ENCODE measurements around the gene SMG7.

The SMG7 gene

DNA sequence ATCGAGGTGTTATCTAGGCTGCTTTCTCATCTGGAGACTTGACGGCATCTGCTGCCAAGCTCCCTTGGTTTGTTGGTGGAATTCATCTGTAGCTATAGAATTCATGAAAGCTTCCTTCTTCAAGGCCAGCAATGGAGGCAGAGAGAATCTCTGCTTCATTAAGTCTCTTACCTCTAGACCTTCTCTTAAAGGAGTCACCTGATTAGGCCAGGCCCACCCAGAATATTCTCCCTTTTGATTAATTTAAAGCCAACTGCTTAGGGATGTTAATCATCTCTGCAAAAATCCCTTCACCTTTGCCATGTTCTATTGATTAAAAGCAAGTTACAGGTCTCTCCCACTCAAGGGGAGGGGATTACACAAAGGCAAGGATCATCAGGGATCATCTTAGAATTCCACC, 123.2 kb downstream of the SMG7 start:
- H3K4me3 ChIP-seq (ENCODE audit: low read depth in 1 of 2, low read length in 2 of 2), result no peak overlapping the region
- H3K9me3 ChIP-seq (ENCODE audit: control insufficient read depth in 1 of 2, low read length in 2 of 2), result no peaks in the 10 kb centered on the region
- no peak overlapping the region for H3K27ac ChIP-seq (ENCODE audit: low read depth, low read length)
- no peaks in the 10 kb centered on the region for H3K36me3 ChIP-seq (ENCODE audit: control insufficient read depth in 1 of 2, insufficient read depth in 2 of 2, low read length in 2 of 2)
- H3K27me3 ChIP-seq (ENCODE audit: control insufficient read depth in 1 of 2, insufficient read depth in 2 of 2, low read length in 2 of 2), result no peaks in the 10 kb centered on the region
- no peak overlapping the region for H3K9ac ChIP-seq (ENCODE audit: low read depth in 1 of 2, low read length in 2 of 2)
- peaks cover 4 to 11% of the 10 kb centered on the region in 2 donors for H3K4me1 ChIP-seq (ENCODE audit: control insufficient read depth in 1 of 2, insufficient read depth in 2 of 2, low read length in 2 of 2)

DNA sequence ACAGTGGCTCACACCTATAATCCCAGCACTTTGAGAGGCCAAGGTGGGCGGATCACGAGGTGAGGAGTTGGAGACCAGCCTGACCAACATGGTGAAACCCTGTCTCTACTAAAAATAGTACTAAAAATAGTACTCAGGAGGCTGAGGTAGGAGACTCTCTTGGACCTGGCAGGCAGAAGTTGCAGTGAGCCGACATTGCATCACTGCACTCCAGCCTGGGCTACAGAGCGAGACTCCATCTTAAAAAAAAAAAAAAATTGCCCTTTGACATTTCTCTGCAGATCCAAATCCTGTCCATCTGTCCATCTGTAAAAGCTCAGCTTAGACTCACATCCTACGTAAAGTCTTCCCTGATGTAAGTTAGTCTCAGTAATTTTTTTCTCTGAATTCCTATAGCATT, 124.2 kb downstream of the SMG7 start:
- Histone ChIP-seq H3K27ac (ENCODE audit: low read depth, low read length) (no peak overlapping the region), H3K9ac (ENCODE audit: low read depth in 1 of 2, low read length in 2 of 2) (no peak overlapping the region), H3K27me3 (ENCODE audit: control insufficient read depth in 1 of 2, insufficient read depth in 2 of 2, low read length in 2 of 2) (no peaks in the 10 kb centered on the region), H3K36me3 (ENCODE audit: control insufficient read depth in 1 of 2, insufficient read depth in 2 of 2, low read length in 2 of 2) (no peaks in the 10 kb centered on the region), H3K4me1 (ENCODE audit: control insufficient read depth in 1 of 2, insufficient read depth in 2 of 2, low read length in 2 of 2) (peaks cover 4 to 9% of the 10 kb centered on the region in 2 donors), H3K4me3 (ENCODE audit: low read depth in 1 of 2, low read length in 2 of 2) (no peak overlapping the region), H3K9me3 (ENCODE audit: control insufficient read depth in 1 of 2, low read length in 2 of 2) (no peaks in the 10 kb centered on the region)

DNA sequence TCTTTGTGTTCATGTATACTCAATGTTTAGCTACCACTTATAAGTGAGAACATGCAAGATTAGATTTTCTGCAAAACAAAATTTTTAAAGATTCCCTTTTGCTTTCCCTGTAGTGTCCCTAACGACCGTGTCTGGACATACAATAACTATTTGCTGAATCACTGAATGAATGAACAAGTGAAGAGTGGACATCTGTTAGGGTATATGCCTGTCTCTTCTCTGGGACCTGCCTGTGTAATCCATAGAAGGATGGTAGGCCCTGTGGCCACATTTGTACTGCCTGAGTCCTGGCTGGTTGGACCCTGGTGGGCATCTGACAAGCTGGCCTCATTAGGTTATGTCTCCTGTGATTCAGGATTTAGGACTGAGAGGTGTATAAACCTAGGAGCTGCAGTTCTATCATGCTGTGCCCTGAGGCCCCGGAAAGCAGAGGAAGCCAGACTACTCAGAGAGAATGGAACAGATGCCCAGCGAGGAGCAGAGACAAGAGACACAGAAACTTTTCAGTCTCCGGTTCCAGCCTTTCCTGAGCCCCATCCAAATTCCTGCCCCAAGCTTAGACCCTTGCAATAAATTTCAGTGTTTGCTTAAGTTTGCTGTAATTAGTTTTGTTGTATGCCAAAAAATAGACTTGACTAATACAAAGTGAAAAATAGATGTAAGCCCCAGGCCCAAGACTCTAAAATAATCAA, 125.5 kb downstream of the SMG7 start:
- Histone ChIP-seq H3K4me3 (ENCODE audit: low read depth in 1 of 2, low read length in 2 of 2) (no peak overlapping the region), H3K4me1 (ENCODE audit: control insufficient read depth in 1 of 2, insufficient read depth in 2 of 2, low read length in 2 of 2) (peaks cover 4 to 9% of the 10 kb centered on the region in 2 donors), H3K9ac (ENCODE audit: low read depth in 1 of 2, low read length in 2 of 2) (no peak overlapping the region), H3K27me3 (ENCODE audit: control insufficient read depth in 1 of 2, insufficient read depth in 2 of 2, low read length in 2 of 2) (no peaks in the 10 kb centered on the region), H3K27ac (ENCODE audit: low read depth, low read length) (no peak overlapping the region), H3K9me3 (ENCODE audit: control insufficient read depth in 1 of 2, low read length in 2 of 2) (no peaks in the 10 kb centered on the region), H3K36me3 (ENCODE audit: control insufficient read depth in 1 of 2, insufficient read depth in 2 of 2, low read length in 2 of 2) (no peaks in the 10 kb centered on the region)

DNA sequence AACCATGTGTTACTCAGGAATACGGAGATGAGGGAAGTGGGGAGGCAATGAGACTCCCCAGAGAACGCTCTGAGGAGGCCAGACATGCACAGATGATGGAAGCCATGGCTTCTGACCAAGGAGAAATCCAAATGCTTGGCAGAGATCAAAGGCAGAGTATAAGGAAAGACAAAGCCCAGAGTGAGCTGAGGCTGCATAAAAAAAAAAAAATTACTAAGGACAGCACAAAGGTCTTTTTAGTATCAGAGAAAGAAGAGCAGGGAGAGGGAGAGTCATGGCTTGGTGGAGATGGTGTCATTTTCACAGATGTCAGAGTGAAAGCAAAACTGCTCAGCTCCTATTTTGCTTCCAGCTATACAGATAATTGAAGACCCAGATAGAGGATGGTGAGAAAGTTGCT, 126.1 kb downstream of the SMG7 start:
- Histone ChIP-seq H3K27ac (ENCODE audit: low read depth, low read length) (no peak overlapping the region), H3K4me3 (ENCODE audit: low read depth in 1 of 2, low read length in 2 of 2) (no peak overlapping the region)

DNA sequence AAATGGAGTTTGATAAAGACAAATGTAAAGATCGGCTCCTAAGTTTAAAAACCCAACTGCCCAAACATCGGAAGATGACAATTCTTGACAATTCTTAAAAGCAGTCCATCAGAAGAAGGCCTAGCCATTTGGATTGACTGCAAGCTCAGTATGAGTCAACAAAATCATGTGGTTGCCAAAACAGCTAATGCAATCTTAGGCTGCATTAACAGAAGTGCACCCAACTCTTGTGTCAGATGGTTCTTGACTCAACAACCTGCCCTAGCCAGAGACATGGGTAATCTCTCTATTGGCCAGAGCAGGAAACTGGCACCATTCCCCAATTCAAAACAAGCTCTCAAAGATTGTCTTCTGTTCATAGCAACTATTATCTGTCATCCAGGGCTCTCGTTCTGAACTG, 127.8 kb downstream of the SMG7 start:
- Histone ChIP-seq H3K9ac (ENCODE audit: low read depth in 1 of 2, low read length in 2 of 2) (no peak overlapping the region), H3K27me3 (ENCODE audit: control insufficient read depth in 1 of 2, insufficient read depth in 2 of 2, low read length in 2 of 2) (no peaks in the 10 kb centered on the region), H3K4me1 (ENCODE audit: control insufficient read depth in 1 of 2, insufficient read depth in 2 of 2, low read length in 2 of 2) (peaks cover 3 to 10% of the 10 kb centered on the region in 2 donors), H3K4me3 (ENCODE audit: low read depth in 1 of 2, low read length in 2 of 2) (no peak overlapping the region), H3K27ac (ENCODE audit: low read depth, low read length) (no peak overlapping the region), H3K9me3 (ENCODE audit: control insufficient read depth in 1 of 2, low read length in 2 of 2) (no peaks in the 10 kb centered on the region), H3K36me3 (ENCODE audit: control insufficient read depth in 1 of 2, insufficient read depth in 2 of 2, low read length in 2 of 2) (no peaks in the 10 kb centered on the region)

More for the DNA sequence above, 126.1 kb downstream of the SMG7 start:
- no peaks in the 10 kb centered on the region for H3K9me3 ChIP-seq (ENCODE audit: control insufficient read depth in 1 of 2, low read length in 2 of 2)
- H3K27me3 ChIP-seq (ENCODE audit: control insufficient read depth in 1 of 2, insufficient read depth in 2 of 2, low read length in 2 of 2), result no peaks in the 10 kb centered on the region
- no peak overlapping the region for H3K9ac ChIP-seq (ENCODE audit: low read depth in 1 of 2, low read length in 2 of 2)
- no peaks in the 10 kb centered on the region for H3K36me3 ChIP-seq (ENCODE audit: control insufficient read depth in 1 of 2, insufficient read depth in 2 of 2, low read length in 2 of 2)
- peaks cover 3 to 10% of the 10 kb centered on the region in 2 donors for H3K4me1 ChIP-seq (ENCODE audit: control insufficient read depth in 1 of 2, insufficient read depth in 2 of 2, low read length in 2 of 2)

DNA sequence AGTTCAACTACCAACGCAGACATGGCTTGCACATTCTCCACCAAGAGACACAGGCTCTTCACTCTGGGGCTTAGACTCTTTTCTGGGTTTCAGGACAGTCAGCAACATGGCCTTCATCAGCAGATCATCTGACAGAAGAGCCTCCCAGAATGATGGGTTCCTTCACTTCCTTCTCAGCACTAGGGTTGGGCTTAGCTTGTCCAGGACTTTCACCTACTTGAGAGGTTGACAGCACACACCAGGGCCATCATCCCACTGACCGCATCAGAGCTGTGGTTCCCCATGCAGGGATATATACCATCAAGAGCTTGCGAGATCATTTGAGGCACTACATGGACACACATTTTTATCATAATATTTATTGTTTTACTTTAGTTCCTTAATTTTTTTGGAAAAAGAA, 128.3 kb downstream of the SMG7 start:
- no peaks in the 10 kb centered on the region for H3K27me3 ChIP-seq (ENCODE audit: control insufficient read depth in 1 of 2, insufficient read depth in 2 of 2, low read length in 2 of 2)

DNA sequence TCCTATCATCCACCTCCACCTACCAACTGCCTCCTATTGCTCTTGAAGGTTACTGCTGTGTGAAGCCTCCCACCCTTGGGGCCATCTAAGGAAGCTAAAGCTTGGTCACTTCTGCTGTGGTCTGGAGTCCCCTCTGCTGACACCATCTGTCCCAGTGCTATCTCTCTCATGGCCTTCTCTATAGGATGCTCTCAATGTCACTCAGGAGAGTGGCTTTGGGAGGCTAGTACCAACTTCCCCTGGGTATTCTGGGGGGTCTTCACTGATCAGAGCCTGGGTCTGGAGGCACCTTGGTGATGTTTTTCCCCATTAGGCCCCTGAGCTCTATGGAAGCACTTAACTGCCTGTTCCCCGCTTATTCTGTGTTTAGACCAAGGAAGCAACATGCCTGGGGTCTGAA, 130.2 kb downstream of the SMG7 start:
- Histone ChIP-seq H3K4me3 (ENCODE audit: low read depth in 1 of 2, low read length in 2 of 2) (no peak overlapping the region), H3K9me3 (ENCODE audit: control insufficient read depth in 1 of 2, low read length in 2 of 2) (no peaks in the 10 kb centered on the region), H3K9ac (ENCODE audit: low read depth in 1 of 2, low read length in 2 of 2) (no peak overlapping the region), H3K36me3 (ENCODE audit: control insufficient read depth in 1 of 2, insufficient read depth in 2 of 2, low read length in 2 of 2) (no peaks in the 10 kb centered on the region), H3K4me1 (ENCODE audit: control insufficient read depth in 1 of 2, insufficient read depth in 2 of 2, low read length in 2 of 2) (peaks cover 3 to 10% of the 10 kb centered on the region in 2 donors), H3K27me3 (ENCODE audit: control insufficient read depth in 1 of 2, insufficient read depth in 2 of 2, low read length in 2 of 2) (no peaks in the 10 kb centered on the region), H3K27ac (ENCODE audit: low read depth, low read length) (no peak overlapping the region)

More for the DNA sequence above, 128.3 kb downstream of the SMG7 start:
- Histone ChIP-seq H3K9ac (ENCODE audit: low read depth in 1 of 2, low read length in 2 of 2) (no peak overlapping the region), H3K9me3 (ENCODE audit: control insufficient read depth in 1 of 2, low read length in 2 of 2) (no peaks in the 10 kb centered on the region), H3K36me3 (ENCODE audit: control insufficient read depth in 1 of 2, insufficient read depth in 2 of 2, low read length in 2 of 2) (no peaks in the 10 kb centered on the region), H3K27ac (ENCODE audit: low read depth, low read length) (no peak overlapping the region), H3K4me1 (ENCODE audit: control insufficient read depth in 1 of 2, insufficient read depth in 2 of 2, low read length in 2 of 2) (peaks cover 3 to 10% of the 10 kb centered on the region in 2 donors), H3K4me3 (ENCODE audit: low read depth in 1 of 2, low read length in 2 of 2) (no peak overlapping the region)

All from duodenal mucosa (tissue), 2 donors.